ENCODE results near the gene NDUFA3. TPM values are rescaled to one million over a fixed set of nuclear protein-coding genes. Genes with fewer than 3 reads are reported as not detected.
"Not testable (repeated sequence)": the region's sequence is repeated elsewhere in the genome, so short reads cannot be mapped to it uniquely, and the experiment has no call there.

Gene NDUFA3
- 40.8 and 67.5 TPM in 2 replicates for total RNA-seq (2014; rRNA removed; shearing (Covaris generic))
- polyA plus RNA-seq (2015; cell fraction: cytosol; rRNA removed): 16.5 and 45.0 TPM in 2 replicates
- 12.7 and 23.5 TPM in 2 replicates for polyA plus RNA-seq (2015; cell fraction: nucleus; rRNA removed)

DNA sequence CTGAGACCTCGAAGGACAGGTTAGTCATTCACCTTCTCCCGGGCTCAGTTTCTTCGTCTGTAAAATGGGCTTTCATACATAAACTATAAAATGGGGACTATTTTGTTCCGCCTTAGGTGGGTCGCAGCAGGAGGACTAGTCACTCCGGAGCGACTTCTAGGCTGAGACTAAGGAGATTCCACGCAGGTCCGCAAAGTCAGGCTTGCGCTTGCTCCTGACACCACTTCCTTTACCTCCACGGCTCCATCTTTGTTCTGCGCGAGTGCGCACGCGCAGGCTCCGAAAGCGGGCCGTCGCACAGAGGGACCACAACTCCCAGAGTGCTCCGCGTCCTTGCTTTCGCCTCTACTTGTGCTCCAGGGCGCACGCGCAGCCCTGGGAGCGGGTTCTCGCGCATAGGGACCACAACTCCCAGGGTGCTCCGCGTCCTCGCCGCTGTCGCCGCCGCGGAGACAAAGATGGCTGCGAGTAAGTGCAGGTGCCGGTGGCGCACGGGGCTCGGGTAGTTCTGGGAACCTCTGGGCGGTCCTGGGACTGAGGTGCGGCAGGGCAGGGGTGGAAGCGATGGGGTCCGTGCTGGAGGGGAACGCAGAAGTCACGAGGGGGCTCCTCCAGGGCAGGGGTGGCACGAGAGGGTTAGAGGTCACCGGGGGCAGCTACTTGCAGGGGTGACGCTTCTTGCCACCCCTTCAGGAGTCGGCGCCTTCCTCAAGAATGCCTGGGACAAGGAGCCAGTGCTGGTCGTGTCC lies at the start of gene NDUFA3:
NDUFA3 (plus strand) TSS at position 435 of the 749 bp plus-strand sequence; CDS start at position 459, 24 bp downstream.
- DNase-seq (ENCODE audit: low read depth): peak; percentile 96

DNA sequence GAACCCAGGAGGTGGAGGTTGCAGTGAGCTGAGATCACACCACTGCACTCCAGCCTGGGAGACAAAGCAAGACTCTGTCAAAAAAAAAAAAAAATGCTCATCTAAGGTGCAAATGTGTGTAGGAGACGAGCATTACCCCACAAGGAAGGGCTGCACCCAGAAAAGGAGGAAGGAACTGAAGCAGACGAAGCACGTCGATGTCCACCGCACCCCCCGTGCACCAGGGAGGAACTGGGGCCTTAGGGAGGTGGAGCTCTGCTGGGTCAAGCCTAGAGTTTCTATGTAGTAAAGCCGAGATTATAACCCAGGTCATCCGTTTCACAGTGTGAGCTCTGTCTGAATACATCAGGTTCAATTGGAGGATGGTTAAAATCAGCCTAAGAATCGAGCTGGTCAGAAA lies 40.0 kb upstream of the NDUFA3 start:
- DNase-seq (ENCODE audit: low read depth): no peak

- no peak for DNase-seq (ENCODE audit: low read depth)
These were observed 39.1 kb upstream of the NDUFA3 start, which contains the start of gene VSTM1 for GRCh38 chr19:54063350-54064116. VSTM1 (minus strand) TSS chr19:54063897; CDS start chr19:54063777, 120 bp downstream.

DNA sequence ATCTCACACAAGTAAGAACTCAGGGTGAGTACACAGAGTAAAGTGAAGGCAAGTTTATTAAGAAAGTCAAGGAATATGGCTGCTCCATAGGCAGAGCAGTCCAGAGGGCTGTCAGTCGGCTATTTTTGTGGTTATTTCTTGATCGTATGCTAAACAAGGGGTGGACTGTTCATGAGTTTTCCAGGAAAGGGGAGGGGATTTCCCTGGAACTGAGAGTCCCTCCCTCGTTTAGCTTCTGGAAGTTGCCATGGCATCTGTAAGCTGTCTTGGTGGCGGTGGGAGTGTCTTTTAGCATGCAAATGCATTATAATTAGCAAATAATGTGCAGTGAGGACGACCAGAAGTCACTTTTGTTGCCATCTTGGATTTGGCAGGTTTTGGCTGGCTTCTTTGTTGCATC lies 33.2 kb upstream of the NDUFA3 start:
- no peak for DNase-seq (ENCODE audit: low read depth)

- no peak for DNase-seq (ENCODE audit: low read depth)
These were observed 28.8 kb upstream of the NDUFA3 start for GRCh38 chr19:54073829-54074228.

DNA sequence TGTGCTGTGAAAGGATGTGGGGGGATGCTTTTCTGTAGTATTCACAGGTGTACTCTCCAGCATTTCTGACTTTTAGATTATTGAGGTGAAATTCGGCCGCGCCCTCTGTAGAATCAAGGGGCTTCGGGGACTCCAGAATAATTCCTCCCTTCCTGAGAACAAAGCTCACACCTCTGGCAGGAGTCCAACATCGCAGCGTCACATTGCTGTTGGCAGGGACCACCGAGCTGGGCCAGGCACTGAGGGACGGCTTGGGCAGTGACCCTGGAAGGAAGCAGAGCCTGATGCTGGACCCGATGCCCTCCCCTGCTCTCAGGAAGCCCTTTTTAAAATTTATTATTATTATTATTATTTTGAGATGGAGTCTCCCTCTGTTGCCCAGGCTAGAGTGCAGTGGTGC lies 27.8 kb upstream of the NDUFA3 start:
- DNase-seq (ENCODE audit: low read depth): no peak

DNA sequence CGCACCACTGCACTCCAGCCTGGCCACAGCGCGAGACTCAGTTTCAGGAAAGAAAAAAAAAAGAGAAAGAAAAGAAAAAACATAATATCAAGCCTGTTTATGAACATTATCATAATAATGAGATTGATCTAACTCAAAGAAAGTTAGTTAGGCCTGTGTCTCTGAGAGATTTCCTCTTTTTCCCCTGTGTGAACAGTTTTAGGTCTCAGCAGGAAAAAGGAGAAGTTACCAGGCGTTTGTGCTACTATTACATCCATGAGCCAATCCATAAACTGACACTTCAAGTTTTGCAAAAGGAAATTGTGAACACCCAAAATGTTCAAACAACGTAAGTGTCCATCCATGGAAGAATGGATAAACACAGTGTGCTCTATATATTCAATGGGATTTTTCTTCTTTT lies 25.3 kb upstream of the NDUFA3 start:
- no peak for DNase-seq (ENCODE audit: low read depth)

DNA sequence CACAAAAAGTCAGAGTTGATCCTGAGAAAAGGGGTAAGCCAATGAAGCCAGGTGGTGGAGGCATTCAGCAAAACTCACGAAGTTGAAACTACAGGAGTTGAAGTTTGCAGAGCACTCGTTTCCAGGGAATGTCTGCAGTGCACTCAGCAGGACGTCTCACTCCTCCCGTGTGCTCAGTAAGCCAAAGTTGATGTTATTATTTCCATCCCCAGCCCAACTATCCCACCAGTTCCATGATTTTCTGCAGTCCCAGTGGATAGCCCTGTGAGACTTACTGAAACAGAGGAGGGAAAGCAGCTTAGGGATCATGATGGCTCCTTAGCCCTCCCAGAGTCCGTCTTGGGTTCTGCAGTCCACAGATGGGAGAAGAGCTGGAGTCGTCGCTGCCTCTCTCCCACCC lies 21.6 kb upstream of the NDUFA3 start, which contains the start of gene TARM1:
TARM1 (minus strand) TSS at position 334 of the 400 bp plus-strand sequence; CDS start at position 309, 25 bp downstream.
- no peak for DNase-seq (ENCODE audit: low read depth)

DNA sequence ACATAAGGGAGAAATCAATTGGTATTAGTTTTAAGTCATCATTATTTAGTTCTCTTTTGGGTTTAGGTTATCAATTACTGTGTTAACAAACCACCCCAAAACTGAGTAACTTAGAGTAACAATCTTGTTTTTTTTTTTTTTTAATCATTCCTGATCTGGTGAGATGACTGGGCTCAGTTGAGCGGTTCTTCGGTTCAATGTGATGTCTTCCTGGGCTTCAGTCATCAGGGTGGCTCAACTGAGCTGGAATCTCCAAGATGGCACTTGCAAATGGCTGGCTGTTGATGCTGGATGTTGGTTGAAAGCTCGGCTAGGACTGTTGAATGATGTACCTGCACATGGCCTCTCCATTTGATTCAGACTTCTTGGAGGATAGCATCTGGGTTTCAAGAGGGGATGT lies 18.2 kb upstream of the NDUFA3 start:
- DNase-seq (ENCODE audit: low read depth): no peak

DNA sequence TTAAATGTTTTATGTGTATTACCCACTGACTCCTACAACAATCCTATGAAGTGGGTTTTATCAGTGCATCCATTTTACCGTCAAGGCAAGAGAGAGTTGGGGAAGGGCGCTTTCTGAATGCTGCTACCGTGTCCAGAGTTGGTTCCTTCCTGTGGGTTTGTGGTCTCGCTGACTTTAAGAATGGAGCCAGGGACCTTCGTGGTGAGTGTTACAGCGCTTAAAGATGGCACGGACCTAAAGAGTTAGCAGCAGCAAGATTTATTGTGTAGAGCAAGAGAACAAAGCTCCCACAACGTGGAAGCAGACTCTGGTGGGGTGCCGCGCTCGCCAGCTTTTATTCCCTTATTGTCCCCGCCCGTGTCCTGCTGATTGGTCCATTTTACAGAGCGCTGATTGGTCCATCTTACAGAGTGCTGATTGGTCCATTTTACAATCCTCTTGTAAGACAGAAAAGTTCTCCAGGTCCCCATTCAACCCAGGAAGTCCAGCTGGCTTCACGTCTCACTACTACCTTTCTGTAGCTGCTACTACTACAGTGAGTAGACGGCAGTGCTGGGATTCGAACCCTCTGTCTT lies 8.1 kb upstream of the NDUFA3 start:
- DNase-seq (ENCODE audit: low read depth): no peak

DNA sequence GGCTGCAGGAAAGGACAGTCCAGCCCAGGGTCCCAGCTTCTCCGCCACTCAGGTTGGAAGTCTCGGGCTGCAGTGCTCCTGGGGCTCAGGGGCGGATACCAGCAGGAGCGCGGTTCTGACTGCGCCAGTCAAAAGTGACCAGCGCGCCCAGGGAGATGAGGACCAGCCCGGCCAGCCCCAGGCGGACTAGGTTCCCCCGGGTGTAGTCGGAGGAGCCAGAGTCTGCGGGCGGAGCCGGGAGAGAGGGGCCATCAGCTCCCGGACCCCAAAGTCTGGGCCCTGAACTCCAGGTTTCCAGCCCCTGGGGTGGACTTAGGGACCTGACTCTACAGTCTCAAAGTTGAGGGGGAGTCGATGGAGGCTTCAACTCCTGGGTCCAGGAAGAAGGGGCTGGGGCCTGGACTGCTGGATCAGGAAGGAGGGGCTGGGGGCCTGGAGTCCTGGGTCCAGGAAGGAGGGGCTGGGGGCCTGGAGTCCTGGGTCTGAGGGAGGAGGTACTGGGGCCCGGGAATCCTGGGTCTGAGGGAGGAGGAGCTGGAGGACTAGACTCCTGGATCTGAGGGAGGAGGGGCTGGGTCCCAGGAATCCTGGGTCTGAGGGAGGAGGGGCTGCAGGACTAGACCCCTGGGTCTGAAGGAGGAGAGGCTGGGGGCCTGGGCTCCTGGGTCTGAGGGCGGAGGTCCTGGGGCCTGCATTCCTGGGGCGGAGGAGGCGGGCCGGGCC lies 7.4 kb upstream of the NDUFA3 start:
- DNase-seq (ENCODE audit: low read depth): no peak

GRCh38 chr19:54095859-54096616 lies 6.6 kb upstream of the NDUFA3 start:
- DNase-seq (ENCODE audit: low read depth): not testable (repeated sequence)

DNA sequence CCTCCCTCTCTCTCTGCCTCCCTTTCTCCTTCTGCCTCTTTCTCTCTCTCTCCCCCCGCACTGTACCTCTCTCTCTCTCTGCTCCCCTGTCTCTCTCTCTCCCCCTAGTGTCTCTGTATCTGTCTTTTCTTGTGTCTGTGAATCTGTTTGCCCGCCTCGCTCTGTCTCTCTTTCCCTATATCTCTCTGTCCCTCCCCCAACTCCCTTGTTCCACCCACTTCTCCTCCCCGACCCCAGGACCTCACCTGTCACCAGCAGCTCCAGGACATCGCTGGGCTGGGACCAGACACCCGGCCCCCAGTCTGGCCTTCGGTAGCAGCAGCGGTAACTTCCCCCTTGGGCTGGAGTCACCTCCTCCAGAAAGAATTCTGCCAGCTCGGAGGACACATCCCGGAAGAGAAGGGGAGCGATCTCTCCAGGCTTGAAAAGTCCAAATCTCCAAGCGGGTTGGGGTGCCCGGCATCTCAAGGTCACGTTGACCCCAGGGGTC lies 6.0 kb upstream of the NDUFA3 start:
- peak; percentile 25 for DNase-seq (ENCODE audit: low read depth)

DNA sequence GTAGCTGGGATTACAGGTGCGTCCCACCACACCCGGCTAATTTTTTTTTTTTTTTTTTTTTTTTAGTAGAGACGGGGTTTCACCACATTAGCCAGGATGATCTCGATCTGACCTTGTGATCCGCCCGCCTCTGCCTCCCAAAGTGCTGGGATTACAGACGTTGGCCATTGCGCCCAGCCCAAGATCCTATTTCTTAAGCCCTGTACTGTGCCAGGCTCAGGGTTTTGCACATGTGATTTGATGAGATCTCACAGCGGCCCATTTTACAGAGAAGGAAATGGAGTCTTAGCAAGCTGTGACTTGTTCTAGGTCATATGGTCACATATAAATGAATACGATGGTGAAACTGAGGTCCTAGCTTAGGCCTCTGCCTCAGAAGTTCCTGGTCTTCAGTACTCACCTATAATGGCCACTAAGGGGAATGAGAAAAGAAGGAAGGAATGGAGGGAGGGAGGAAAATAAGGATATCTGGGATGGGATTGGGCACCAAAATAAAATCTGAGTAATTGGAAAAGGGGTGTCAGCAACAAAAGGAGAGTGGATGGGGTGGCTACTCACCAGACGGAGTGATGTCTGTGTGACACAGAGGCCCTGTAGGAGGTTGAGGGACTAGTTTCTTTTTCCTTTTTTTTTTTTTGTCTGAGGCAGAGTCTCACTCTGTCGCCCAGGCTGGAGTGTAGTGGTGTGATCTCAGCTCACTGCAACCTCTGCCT lies 3.3 kb upstream of the NDUFA3 start:
- no peak for DNase-seq (ENCODE audit: low read depth)

GRCh38 chr19:54099903-54100255 lies 2.8 kb upstream of the NDUFA3 start:
- not testable (repeated sequence) for DNase-seq (ENCODE audit: low read depth)

- DNase-seq (ENCODE audit: low read depth): peak; percentile 59
These were observed 2.1 kb upstream of the NDUFA3 start, which contains the start of gene OSCAR for GRCh38 chr19:54100561-54100960. OSCAR (minus strand) TSS chr19:54100803; CDS start chr19:54100792, 11 bp downstream.

DNA sequence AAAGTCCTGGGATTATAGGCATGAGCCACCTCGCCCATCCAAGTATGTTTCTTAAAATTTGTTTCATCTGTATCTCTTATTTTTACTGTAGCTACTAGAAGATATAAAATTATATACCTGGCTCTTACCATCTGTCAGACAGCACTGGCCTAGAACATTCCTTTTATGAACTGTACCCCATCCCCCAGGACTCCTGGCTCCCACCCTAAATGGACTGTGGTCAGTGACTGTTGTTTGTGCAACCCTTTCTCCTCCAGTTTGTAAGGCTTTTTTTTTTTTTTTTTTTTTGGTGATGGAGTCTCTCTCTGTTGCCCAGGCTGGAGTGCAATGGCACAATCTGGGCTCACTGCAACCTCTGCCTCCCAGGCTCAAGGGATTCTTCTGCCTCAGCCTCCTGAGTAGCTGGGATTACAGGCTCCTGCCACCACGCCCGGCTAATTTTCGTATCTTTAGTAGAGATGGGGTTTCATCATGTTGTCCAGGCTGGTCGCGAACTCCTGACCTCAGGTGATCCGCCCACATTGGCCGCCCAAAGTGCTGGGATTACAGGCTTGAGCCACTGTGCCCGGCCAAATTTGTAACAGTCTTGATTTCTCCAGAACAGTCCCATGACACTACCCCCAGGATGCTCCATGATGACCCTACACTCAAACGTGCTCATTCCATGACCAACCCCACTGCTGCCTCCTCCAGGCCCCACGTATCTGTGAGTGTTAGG lies 2.5 kb downstream of the NDUFA3 start:
- no peak for DNase-seq (ENCODE audit: low read depth)

GRCh38 chr19:54105796-54106195 lies 3.1 kb downstream of the NDUFA3 start:
- no peak for DNase-seq (ENCODE audit: low read depth)

GRCh38 chr19:54106716-54107115 lies 4.1 kb downstream of the NDUFA3 start:
- no peak for DNase-seq (ENCODE audit: low read depth)

Data from HT1080 (cell line).